SK-N-SH (cell line): ENCODE data around the gene SERPINB2. TPM values are rescaled to one million over a fixed set of nuclear protein-coding genes. Genes with fewer than 3 reads are reported as not detected.
A peak's percentile ranks its signal among the peaks of the same experiment; 100 is the strongest.

ENCODE experiments used
- CTCF ChIA-PET: fragments of 300-600, 350-600 bp; formaldehyde crosslinking; extraction: SDS; loops from one replicate; lab custom pipeline; 2021; lab: Yijun Ruan, JAX
- POLR2A ChIA-PET: fragments of 350-600 bp; sonication (Branson Sonifier 250); formaldehyde crosslinking; extraction: SDS; loops from one replicate; lab custom pipeline; 2020; ENCODE audit warnings: antibody characterized with exemption, inconsistent platforms; lab: Yijun Ruan, JAX
- DNase-seq: peaks from one replicate; pipeline ENCODE4 v3.0.0; 2012
- H2AFZ ChIP-seq: fragments of 200-600 bp; sonication (generic); 2 replicates; pipeline ENCODE4 v1.8.1; 2016; ENCODE audit warnings: antibody characterized with exemption, mild to moderate bottlenecking, low read depth
- H3F3A ChIP-seq: fragments of 200-600 bp; sonication (generic); replicated peaks from 2 replicates; pipeline ENCODE3; 2016; ENCODE audit warnings: antibody characterized with exemption, mild to moderate bottlenecking; ENCODE audit not compliant: insufficient read depth
- H3K27ac ChIP-seq, 2 experiments: fragments of 200-500 bp in 1 of 2; fragments of 200-600 bp in 1 of 2; sonication (Bioruptor generic) in 1 of 2; sonication (generic), shearing (Covaris generic) in 1 of 2; 2 replicates each; pipeline versions ENCODE4 v1.5.1 to v1.6.1; 2014 to 2016; ENCODE audit warnings: low read depth in 2 of 2, inconsistent platforms in 1 of 2, low read length in 1 of 2, mild to moderate bottlenecking in 1 of 2, mixed read lengths in 1 of 2
- H3K27me3 ChIP-seq: fragments of 200-600 bp; sonication (generic), shearing (Covaris generic); 2 replicates; pipeline ENCODE4 v1.6.1; 2016; ENCODE audit warnings: mixed run types; ENCODE audit not compliant: insufficient read depth
- H3K36me3 ChIP-seq, 2 experiments: fragments of 200-500 bp in 1 of 2; fragments of 200-600 bp in 1 of 2; sonication (Bioruptor generic) in 1 of 2; sonication (generic) in 1 of 2; replicated peaks in 1 of 2; 2 replicates each; pipeline versions ENCODE3 to v1.5.1; 2014 to 2016; ENCODE audit warnings: low read length in 1 of 2, mild to moderate bottlenecking in 1 of 2; ENCODE audit not compliant: insufficient read depth in 2 of 2, control insufficient read depth in 1 of 2
- H3K4me1 ChIP-seq, 2 experiments: fragments of 200-500 bp in 1 of 2; fragments of 200-600 bp in 1 of 2; sonication (Bioruptor generic) in 1 of 2; sonication (generic), shearing (Covaris generic) in 1 of 2; 2 replicates each; pipeline versions ENCODE4 v1.5.1 to v1.6.1; 2014 to 2016; ENCODE audit warnings: low read depth in 1 of 2, low read length in 1 of 2, mixed run types in 1 of 2; ENCODE audit not compliant: insufficient read depth in 2 of 2, control insufficient read depth in 1 of 2
- H3K4me2 ChIP-seq: fragments of 200-600 bp; sonication (generic), shearing (Covaris generic); 2 replicates; pipeline ENCODE4 v1.6.1; 2017; ENCODE audit warnings: mixed run types
- H3K4me3 ChIP-seq, 2 experiments: fragments of 200-500 bp in 1 of 2; fragments of 200-600 bp in 1 of 2; sonication (Bioruptor generic) in 1 of 2; sonication (generic), shearing (Covaris generic) in 1 of 2; 2 replicates each; pipeline versions ENCODE4 v1.5.1 to v1.8.1; 2014 to 2016; ENCODE audit warnings: low read depth in 2 of 2, inconsistent platforms in 1 of 2, low read length in 1 of 2, mild to moderate bottlenecking in 1 of 2, mixed read lengths in 1 of 2, moderate library complexity in 1 of 2
- H3K79me2 ChIP-seq: fragments of 200-600 bp; sonication (generic); 2 replicates; pipeline ENCODE4 v1.8.1; 2017; ENCODE audit warnings: mild to moderate bottlenecking; ENCODE audit not compliant: insufficient read depth
- H3K9ac ChIP-seq: fragments of 200-600 bp; sonication (generic); 2 replicates; pipeline ENCODE4 v1.6.1; 2017; ENCODE audit warnings: mixed run types
- H3K9me2 ChIP-seq: fragments of 200-600 bp; sonication (generic); 2 replicates; pipeline ENCODE4 v1.6.1; 2017; ENCODE audit warnings: mixed run types
- H3K9me3 ChIP-seq: fragments of 200-600 bp; sonication (generic); 2 replicates; pipeline ENCODE4 v1.6.1; 2017; ENCODE audit warnings: mixed run types, mild to moderate bottlenecking, moderate library complexity
- H4K20me1 ChIP-seq: fragments of 200-600 bp; sonication (generic); 2 replicates; pipeline ENCODE4 v1.6.1; 2017; ENCODE audit warnings: mild to moderate bottlenecking, mixed run types; ENCODE audit not compliant: insufficient read depth
- ELF1 ChIP-seq: IDR thresholded peaks from 2 replicates; pipeline ENCODE4 v1.4.0; 2012
- FOSL2 ChIP-seq: IDR thresholded peaks from 2 replicates; pipeline ENCODE4 v1.4.0; 2012; ENCODE audit warnings: low read depth, mild to moderate bottlenecking, moderate library complexity, borderline replicate concordance
- FOXJ3 ChIP-seq: sonication (generic); formaldehyde crosslinking; IDR thresholded peaks from 2 replicates; pipeline ENCODE4 v1.5.1; 2020; ENCODE audit warnings: mild to moderate bottlenecking, missing genetic modification reagents
- GATA2 ChIP-seq: sonication (generic); formaldehyde crosslinking; IDR thresholded peaks from 2 replicates; pipeline ENCODE4 v1.5.0; 2020; ENCODE audit warnings: mild to moderate bottlenecking, missing genetic modification reagents
- JUND ChIP-seq: IDR thresholded peaks from 2 replicates; pipeline ENCODE4 v1.4.0; 2012
- MEF2A ChIP-seq: IDR thresholded peaks from 2 replicates; pipeline ENCODE4 v1.4.0; 2012; ENCODE audit warnings: low read depth, borderline replicate concordance
- NFIC ChIP-seq: IDR thresholded peaks from 2 replicates; pipeline ENCODE4 v1.4.0; 2012; ENCODE audit warnings: borderline replicate concordance
- NRF1 ChIP-seq: IDR thresholded peaks from 2 replicates; pipeline ENCODE4 v1.6.1; 2012; ENCODE audit warnings: low read depth, mild to moderate bottlenecking, low read length
- RXRA ChIP-seq: IDR thresholded peaks from 2 replicates; pipeline ENCODE4 v1.4.0; 2012; ENCODE audit warnings: low read depth, mild to moderate bottlenecking, borderline replicate concordance
- TAF1 ChIP-seq: IDR thresholded peaks from 2 replicates; pipeline ENCODE4 v1.6.1; 2012; ENCODE audit warnings: low read depth, mild to moderate bottlenecking, low read length, moderate library complexity, borderline replicate concordance
- WGBS: methylation state at CpG from one replicate; pipeline ENCODE4 v1.1.6; 2017; ENCODE audit warnings: low lambda C conversion rate; 5-methylcytosine and 5-hydroxymethylcytosine counted together
- polyA plus RNA-seq, 3 experiments: library from polyadenylated mRNA; depleted of rRNA; stranded (reverse); fragments of >200 nt; gene quantifications; 2 replicates each; pipeline ENCODE4 v1.2.3, GENCODE V29; 2012
- TF ChIP-seq, protein P1 (sequence below): IDR thresholded peaks from 2 replicates; pipeline ENCODE4 v1.4.0; 2012; ENCODE audit warnings: low read depth
- TF ChIP-seq, protein P2 (sequence below): fragments of 200-600 bp; sonication (generic); IDR thresholded peaks from 2 replicates; pipeline ENCODE4 v1.6.1; 2017; ENCODE audit warnings: antibody characterized with exemption, mild to moderate bottlenecking, moderate library complexity

SERPINB2 gene
- polyA plus RNA-seq, 1 of the 3 experiments (the other 2 are of a cell fraction) = 5.9 TPM

DNA sequence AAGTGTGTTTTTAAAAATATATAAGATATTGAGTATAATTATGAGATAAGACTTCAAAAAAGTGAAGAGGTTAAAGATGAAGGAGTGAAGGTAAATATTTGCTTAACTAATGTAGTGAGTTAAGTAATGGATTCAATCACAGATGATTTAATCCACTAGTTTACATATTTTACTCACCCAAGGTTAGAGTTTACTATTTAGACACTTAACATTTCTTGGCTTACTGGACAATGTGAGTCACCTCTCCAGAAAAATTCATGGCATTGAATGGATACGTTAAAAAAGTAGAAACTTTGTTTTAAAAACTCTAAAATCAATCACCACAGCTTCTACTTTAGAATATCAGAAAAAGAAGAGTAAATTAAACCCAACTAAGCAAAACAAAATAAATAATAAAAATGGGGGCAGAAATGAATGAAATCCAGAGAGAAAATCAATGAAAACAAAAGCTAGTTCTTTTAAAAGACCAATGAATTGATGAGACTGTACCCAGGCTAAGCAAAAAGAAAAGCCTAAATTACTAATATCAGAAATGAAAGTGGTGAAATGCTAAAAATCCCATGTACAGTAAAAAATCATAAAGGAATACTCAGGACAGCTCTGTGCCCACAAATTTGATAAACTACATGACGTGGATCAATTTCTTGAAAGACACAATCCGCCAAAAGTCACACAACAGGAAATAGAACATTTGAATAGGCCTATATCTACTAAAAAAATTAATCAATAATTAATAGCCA, 59.7 kb downstream of the SERPINB2 start:
- Histone ChIP-seq H3K27me3 (0 out of 2 replicates have a peak, but pooled peaks cover 6% of the 10 kb centered on the region), H3F3A (no peaks in the 10 kb centered on the region), H3K9ac (no peak overlapping the region), H3K4me2 (no peak overlapping the region), H3K4me1 (no peaks in the 10 kb centered on the region; a peak in 1 of 4 replicates), H3K27ac (no peak overlapping the region), H3K79me2 (no peaks in the 10 kb centered on the region), H3K9me2 (no peaks in the 10 kb centered on the region), H4K20me1 (no peaks in the 10 kb centered on the region), H2AFZ (no peak overlapping the region), H3K4me3 (no peak overlapping the region), H3K36me3 (no peaks in the 10 kb centered on the region), H3K9me3 (no peaks in the 10 kb centered on the region)
- ChIA-PET POLR2A (no interaction called here), CTCF (no interaction called here)
- no peak for DNase-seq
- 28% methylated on average over 3 of the region's 3 CpGs for WGBS
- TF ChIP-seq, protein P1, sequence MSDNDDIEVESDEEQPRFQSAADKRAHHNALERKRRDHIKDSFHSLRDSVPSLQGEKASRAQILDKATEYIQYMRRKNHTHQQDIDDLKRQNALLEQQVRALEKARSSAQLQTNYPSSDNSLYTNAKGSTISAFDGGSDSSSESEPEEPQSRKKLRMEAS = no peak
- TF ChIP-seq FOXJ3 = no peak
- TF ChIP-seq JUND = no peak
- TF ChIP-seq MEF2A = no peak
- TF ChIP-seq NRF1 = no peak
- TF ChIP-seq FOSL2 = no peak
- no peak for TF ChIP-seq TAF1
- no peak for TF ChIP-seq GATA2 (CRISPR knock-in tag)
- TF ChIP-seq NFIC = no peak

DNA sequence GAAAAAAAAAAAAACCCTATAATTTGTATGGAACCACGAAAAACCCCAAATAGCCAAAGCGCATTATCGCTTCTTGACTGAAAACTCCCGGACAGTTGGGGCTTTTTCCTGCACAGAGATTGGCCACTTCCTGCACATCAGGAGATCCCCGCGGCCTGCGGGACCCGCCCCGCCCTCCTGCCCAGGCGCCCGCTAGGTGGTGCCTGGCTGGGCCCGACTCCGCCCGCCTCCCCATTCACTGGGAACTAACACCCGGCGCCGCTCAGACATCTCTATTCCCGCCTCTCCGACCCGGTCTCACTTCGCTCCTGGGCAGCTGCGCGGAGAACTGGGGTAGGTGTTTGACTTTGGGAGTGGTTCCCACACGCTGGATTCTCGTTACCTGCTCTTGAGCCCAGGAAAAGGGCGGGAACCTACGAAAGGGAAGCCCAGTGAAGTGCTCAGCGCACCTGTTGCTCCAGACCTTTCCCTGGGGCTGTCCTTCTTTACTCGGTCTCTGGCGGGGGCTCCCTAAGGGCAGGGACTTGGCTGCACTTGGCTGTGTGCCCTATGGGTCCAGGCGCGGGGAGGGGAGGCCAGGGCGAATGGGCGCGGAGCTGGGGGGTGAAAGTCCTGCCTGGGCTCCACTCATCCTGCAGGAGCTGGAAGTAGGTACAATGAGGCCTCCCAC, 61.7 kb downstream of the SERPINB2 start, which contains the start of gene HMSD:
Gene HMSD, plus strand, starts transcription at position 234 of the 670 bp plus-strand sequence. CDS start 4,155 bp downstream, outside the sequence.
- no peaks in the 10 kb centered on the region for H3K79me2 ChIP-seq
- no peak within 1 kb of the TSS for H3K4me3 ChIP-seq
- POLR2A ChIA-PET = no interaction called here
- DNase-seq = peak; percentile 56
- no peaks in the 10 kb centered on the region for H3K36me3 ChIP-seq
- no peaks in the 10 kb centered on the region for H3F3A ChIP-seq
- no peak for TF ChIP-seq ELF1
- no peak for TF ChIP-seq RXRA
- TF ChIP-seq, protein P2, sequence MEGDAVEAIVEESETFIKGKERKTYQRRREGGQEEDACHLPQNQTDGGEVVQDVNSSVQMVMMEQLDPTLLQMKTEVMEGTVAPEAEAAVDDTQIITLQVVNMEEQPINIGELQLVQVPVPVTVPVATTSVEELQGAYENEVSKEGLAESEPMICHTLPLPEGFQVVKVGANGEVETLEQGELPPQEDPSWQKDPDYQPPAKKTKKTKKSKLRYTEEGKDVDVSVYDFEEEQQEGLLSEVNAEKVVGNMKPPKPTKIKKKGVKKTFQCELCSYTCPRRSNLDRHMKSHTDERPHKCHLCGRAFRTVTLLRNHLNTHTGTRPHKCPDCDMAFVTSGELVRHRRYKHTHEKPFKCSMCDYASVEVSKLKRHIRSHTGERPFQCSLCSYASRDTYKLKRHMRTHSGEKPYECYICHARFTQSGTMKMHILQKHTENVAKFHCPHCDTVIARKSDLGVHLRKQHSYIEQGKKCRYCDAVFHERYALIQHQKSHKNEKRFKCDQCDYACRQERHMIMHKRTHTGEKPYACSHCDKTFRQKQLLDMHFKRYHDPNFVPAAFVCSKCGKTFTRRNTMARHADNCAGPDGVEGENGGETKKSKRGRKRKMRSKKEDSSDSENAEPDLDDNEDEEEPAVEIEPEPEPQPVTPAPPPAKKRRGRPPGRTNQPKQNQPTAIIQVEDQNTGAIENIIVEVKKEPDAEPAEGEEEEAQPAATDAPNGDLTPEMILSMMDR = peak; percentile 17; the same call in 1 of the 2 replicates
- TF ChIP-seq, all 33 proteins: peak for 1
- Histone ChIP-seq H3K4me2 (no peak within 1 kb of the TSS), H3K27ac (no peak within 1 kb of the TSS), H3K4me1 (no peaks in the 10 kb centered on the region; a peak in 1 of 4 replicates), H2AFZ (no peak within 1 kb of the TSS; the same call in 1 of the 2 replicates), H3K9me3 (no peaks in the 10 kb centered on the region), H3K27me3 (peaks cover 2% of the 10 kb centered on the region; the same call in 1 of the 2 replicates), H3K9me2 (no peaks in the 10 kb centered on the region), H3K9ac (no peak within 1 kb of the TSS), H4K20me1 (no peaks in the 10 kb centered on the region)
- CTCF ChIA-PET = interaction anchor here (0.6 to 1.8 kb wide), 5 partner anchors 11 to 285 kb away, joined by 3 to 5 read pairs (median 3); no protein-coding TSS in a partner anchor
- 55% methylated on average over 20 of the region's 35 CpGs for WGBS
